ENCODE measurements around the gene GSG1L.
"Not testable (repeated sequence)": the region's sequence is repeated elsewhere in the genome, so short reads cannot be mapped to it uniquely, and the experiment has no call there.

The GSG1L gene

DNA sequence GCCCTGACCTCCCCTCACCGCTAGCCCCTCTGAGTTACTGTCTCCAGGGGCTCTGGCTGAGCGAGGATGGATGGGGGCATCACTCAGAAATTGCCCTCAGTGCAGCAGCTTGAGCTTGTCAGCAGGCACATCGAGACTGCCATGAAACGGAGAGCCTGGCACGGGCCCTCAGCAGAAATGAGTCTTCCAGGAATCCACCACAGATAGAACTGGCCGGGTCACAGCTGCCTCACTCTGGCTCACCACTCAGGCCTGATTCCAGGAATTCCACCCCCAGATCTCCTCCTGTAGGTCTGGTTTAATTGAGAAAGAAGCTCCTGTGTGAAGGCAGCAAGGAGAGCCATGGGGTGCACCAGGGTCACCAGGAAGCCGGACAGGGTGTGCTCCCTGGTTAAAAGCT, 85.5 kb downstream of the GSG1L start:
- no peak for DNase-seq

- no peak for DNase-seq
Measured at GRCh38 chr16:27976990-27977389, 86.5 kb downstream of the GSG1L start.

- DNase-seq, result no peak
Measured at GRCh38 chr16:27974896-27975540, 88.5 kb downstream of the GSG1L start.

DNA sequence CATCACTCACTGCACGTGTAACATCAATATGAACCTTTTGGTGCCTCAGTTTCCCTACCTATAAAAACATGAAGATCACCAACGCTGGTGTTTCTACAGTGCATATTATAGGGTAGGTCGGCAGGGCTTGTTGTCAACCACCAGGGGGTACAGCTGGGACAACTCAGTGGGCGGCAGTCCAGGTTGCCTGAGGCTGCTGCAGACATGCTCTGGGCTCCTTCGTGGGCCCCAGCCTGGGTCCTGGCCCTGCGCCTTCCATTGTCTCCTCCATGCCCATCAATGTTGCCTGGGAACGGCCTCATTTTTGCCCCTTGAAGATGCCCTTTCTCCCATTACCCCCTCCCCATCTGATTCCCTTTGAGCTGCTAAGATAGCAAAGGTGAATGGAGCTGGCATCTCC, 89.8 kb downstream of the GSG1L start:
- no peak for DNase-seq

DNA sequence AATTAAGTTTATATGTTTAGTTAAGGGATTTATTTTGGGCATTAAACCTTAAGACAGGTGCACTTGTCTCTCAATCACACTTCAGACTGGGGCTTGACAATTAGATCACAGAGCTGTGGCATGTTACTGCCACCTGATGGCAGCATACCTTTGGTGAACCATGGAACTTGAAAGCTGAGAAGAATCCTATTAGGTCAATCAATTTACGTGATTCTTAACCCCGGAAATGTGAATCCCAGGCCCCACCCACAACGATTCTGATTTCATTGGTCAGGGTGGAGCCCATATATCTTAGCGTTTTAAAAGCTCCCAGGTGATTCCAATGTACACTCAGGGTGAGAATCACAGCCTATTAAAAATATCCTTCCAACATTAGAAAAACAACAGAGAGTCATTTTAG, 91.0 kb downstream of the GSG1L start:
- peak; percentile 23 for DNase-seq

GRCh38 chr16:27969574-27969973, 93.9 kb downstream of the GSG1L start:
- no peak for DNase-seq

GRCh38 chr16:27967169-27967568, 96.3 kb downstream of the GSG1L start:
- no peak for DNase-seq

- no peak for DNase-seq
Measured at GRCh38 chr16:27966756-27967155, 96.8 kb downstream of the GSG1L start.

GRCh38 chr16:27965801-27966200, 97.7 kb downstream of the GSG1L start:
- no peak for DNase-seq

DNA sequence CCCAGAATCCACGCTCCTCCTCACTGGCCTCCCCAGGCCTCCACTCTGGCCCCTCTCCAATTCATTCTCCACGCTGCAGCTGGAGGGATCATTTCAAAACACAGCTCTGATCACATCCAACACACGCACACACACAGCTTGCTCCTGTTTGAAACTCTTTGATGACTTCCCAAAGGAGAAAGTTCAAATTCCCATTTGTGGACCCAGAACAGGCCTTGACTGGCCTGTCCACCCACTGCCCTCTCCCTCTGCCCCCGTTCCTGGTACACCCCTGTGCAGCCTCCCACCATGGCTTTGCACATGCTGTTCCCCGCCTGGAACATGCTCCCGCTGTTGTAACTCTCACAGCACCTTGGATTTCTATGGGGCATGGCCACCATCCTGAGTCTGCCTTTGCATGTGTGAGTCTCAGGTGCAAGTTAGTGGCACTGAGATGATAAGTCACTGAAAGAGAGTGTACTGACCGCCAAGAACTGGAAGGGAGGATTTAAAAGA, 100.0 kb downstream of the GSG1L start:
- DNase-seq, result no peak

DNA sequence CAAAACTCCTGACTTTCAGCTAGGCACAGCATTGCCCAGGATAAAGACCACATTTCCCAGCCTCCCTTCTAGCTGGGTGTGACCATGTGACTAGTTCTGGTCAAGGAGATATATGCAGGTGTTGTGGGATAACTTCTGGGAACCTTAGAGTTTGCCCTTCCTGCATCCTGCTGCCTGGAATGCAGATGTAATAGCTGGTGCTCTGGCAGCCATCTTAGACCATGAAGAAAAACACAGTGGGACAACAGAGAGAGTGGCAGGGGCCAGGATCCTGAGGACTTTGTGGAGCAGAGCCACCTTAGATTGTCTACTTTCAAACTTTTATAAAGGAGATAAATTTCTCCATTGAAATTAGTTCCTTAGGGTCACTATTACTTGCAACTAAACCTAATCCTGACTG, 101.3 kb downstream of the GSG1L start:
- DNase-seq, result no peak

DNA sequence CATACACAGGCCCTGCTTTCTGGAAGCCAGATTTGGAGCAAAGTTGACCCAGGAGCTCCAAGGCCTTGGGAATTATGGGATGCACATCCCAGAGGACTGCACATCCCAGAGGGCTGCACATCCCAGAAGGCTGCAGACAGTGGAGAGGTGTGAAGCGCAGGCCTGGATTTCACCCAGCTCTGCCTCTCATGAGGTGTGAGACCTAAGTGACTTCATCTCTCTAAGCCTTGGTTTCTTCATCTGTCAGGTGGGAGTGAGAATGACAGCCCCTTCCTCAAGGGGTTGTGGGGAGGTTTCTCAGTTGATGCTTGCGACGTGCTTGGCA, 102.3 kb downstream of the GSG1L start:
- no peak for DNase-seq

GRCh38 chr16:27960619-27961295, 102.8 kb downstream of the GSG1L start:
- no peak for DNase-seq

- no peak for DNase-seq
Measured at GRCh38 chr16:27959914-27960313, 103.6 kb downstream of the GSG1L start.

- DNase-seq, result no peak
Measured at GRCh38 chr16:27954191-27954590, 109.3 kb downstream of the GSG1L start.

DNA sequence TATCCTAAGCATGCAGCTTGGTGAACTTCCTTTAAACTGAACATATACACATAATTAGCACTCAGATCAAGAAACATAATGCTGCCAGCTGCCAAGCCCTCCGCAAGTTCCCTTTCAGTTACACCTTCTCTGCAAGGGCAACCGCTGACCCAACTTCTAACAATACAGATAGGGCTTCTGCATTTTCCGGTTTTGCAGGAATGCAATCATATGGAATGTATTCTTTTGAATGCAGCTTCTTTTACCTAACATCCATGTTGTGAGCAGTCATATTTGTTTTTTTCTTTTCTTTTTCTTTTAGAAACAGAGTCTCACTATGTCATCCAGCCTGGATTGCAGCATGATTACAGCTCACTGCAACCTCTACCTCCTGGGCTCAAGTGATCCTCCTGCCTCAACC, 110.7 kb downstream of the GSG1L start:
- no peak for DNase-seq

DNA sequence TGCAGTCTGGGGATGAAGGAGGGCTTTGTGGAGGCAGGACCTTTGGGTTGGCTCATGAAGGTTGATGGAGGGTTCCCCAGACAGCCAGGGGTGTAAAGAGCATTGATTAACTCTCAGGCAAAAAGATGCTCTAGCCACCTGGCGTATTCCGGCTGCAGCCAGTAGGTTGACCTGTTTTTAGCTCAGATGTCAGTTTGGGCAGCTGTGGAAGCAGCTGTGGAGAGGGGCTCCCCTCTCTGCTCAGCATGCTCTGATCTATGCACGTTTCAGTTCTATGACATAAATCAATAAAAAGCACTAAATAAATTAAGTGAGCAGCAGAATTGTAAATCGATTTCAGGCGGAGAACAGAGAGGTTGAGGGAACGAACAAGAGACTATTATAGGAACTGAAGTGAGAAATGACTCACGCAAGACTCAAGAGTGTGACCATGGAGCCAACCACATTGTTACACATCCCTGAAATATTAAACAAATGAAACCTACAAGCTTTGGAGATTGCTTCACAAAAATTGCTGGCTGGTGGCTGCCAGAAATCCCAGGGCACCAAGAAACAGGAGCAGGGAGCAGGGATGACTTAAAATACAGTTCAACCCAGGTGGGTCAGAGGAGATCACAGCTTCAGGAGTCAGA, 111.9 kb downstream of the GSG1L start:
- no peak for DNase-seq

DNA sequence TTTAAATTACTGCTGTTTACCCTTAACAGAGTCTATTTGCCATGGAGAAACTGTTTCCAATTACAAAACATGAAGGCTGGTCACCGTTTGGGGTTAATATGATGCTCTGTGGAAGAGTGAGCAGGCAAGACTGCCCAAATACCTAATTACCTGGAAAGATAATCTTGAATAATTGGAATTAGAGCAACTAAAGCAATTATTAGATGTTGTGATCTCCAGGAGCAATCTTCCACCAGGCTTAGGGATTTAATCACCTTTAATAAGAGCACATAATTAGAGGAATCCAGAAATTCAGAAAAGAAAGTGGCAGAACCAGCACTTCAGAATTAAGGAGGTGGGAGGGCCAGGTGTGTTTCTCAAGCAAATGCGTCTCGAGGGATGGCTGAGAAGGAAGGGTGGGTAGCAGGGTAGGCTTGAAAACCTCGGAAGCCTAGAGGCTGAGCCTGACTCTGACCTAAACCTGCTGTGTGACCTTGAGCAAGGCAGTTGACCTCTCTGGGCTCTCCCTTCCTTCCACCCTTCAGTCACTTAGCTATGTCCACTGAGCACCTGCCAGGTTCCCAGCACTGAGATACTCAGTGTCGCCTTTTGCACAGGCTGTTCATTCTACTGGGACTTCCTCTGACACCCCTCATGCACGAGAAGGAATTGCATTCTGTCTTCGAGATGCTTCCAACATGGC, 113.2 kb downstream of the GSG1L start:
- no peak for DNase-seq

GRCh38 chr16:27947696-27948095, 115.8 kb downstream of the GSG1L start:
- no peak for DNase-seq

GRCh38 chr16:27945233-27945973, 118.1 kb downstream of the GSG1L start:
- no peak for DNase-seq

- DNase-seq, result no peak
Measured at GRCh38 chr16:27943766-27944165, 119.7 kb downstream of the GSG1L start.

DNA sequence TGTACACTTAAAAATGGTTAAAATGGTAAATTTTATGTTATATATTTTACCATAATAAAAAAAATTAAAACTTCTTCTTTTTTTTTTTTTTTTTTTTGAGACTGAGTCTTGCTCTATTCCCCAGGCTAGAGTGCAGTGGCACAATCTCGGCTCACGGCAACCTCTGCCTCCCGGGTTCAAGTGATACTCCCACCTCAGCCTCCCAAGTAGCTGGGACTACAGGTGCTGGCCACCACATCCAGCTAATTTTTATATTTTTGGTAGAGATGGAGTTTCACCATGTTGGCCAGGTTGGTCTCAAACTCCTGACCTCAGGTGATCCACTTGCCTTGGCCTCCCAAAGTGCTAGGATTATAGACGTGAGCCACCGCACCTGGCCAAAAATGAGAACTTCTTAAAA, 121.4 kb downstream of the GSG1L start:
- not testable (repeated sequence) for DNase-seq

GRCh38 chr16:27935076-27935475, 128.4 kb downstream of the GSG1L start:
- no peak for DNase-seq
